Peyer's patch (tissue), 4 donors: ENCODE results near the gene ITSN1. TPM values are rescaled to one million over a fixed set of nuclear protein-coding genes. Genes with fewer than 3 reads are reported as not detected.

Experiments
- DNase-seq, 3 donors: peaks; one replicate each; pipeline ENCODE4 v3.0.0-alpha.2; 2017 to 2019
- H3K27ac ChIP-seq, 4 donors: fragments of 200-600 bp; sonication (generic); one replicate each; pipeline ENCODE4 v1.5.1; 2016 to 2019
- H3K27me3 ChIP-seq, 2 donors: fragments of 200-600 bp; sonication (generic); one replicate each; pipeline ENCODE4 v1.5.1; 2019
- H3K36me3 ChIP-seq, 3 donors: fragments of 200-600 bp; sonication (generic); one replicate each; pipeline ENCODE4 v1.5.1; 2016 to 2019
- H3K4me1 ChIP-seq, 4 donors: fragments of 200-600 bp; sonication (generic); one replicate each; pipeline ENCODE4 v1.5.1; 2016 to 2019
- H3K4me3 ChIP-seq, 4 donors: fragments of 200-600 bp; sonication (generic); 1 replicate in 3 of 4; 2 replicates in 1 of 4; pipeline ENCODE4 v1.5.1; 2016 to 2019; ENCODE audit warnings: mild to moderate bottlenecking in 1 of 4
- H3K9me3 ChIP-seq, 4 donors: fragments of 200-600 bp; sonication (generic); one replicate each; pipeline ENCODE4 v1.5.1; 2016 to 2019; ENCODE audit warnings: mild to moderate bottlenecking in 1 of 4
- POLR2A ChIP-seq, 2 donors: fragments of 450-650 bp; IDR thresholded peaks; one replicate each; pipeline ENCODE4 v1.5.1; 2017; ENCODE audit warnings: antibody characterized with exemption in 2 of 2, mild to moderate bottlenecking in 2 of 2, moderate library complexity in 2 of 2
- total RNA-seq, 4 donors: library from RNA; depleted of rRNA; stranded (reverse); fragments of >200 nt; gene quantifications; one replicate each; pipeline ENCODE4 v1.1.0, GENCODE V29; 2016
- TF ChIP-seq, protein P1 (sequence below), 6 experiments: fragments of 450-650 bp in 4 of 6; fragments of 200-600 bp in 2 of 6; sonication (generic) in 1 of 6; IDR thresholded peaks; one replicate each; pipeline ENCODE4 v1.5.1; 2017 to 2019; ENCODE audit warnings: antibody characterized with exemption in 6 of 6, mild to moderate bottlenecking in 3 of 6, moderate library complexity in 1 of 6

The ITSN1 gene
- total RNA-seq, 4 donors from 2014 or later, result 41.0 to 56.9 (median 49.5) TPM

DNA sequence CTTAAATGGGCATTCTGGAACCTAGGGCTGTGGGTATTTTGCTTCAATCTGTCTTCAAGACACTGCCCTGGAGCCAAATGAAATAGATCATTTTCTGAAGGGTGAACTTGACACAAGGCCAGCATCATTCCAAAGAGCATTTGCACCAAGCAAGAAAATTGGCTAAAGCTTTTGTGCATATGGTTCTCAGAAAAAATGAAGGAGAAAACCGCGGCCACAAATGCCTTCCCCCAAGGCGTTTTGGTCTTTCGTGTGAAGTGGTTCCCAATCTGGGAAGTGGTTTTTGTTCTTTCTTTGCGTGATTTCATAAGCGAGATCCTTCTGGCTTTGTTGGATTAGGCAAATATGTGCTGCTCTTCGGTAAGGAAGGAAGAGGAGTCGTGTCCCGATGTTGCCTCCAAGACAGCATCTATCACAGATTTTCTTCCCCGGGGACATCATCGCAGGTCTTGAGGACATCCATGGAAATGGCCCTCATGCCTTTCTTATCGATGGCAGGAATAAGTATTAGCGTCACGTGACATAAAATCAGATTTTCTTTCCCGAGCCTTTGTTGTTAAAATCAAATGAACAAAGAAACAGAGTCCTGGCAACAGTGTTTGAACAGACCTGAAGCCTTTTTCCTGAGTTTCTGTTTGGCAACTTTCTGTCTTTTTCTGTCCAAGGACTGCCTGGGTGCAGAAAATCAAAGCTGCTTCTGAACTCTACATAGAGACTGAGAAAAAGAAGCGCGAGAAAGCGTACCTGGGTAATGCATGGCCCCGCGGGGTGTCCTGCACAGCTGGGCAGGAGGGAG lies 242.3 kb downstream of the ITSN1 start:
- DNase-seq, result no peak
- no peaks in the 10 kb centered on the region for H3K4me1 ChIP-seq
- H3K27me3 ChIP-seq, result no peaks in the 10 kb centered on the region
- H3K4me3 ChIP-seq, result no peak overlapping the region
- H3K27ac ChIP-seq, result no peak overlapping the region
- H3K36me3 ChIP-seq, result no peaks in the 10 kb centered on the region
- H3K9me3 ChIP-seq, result no peaks in the 10 kb centered on the region
- no peak for TF ChIP-seq POLR2A (IDR thresholded peaks at IDR 0.05)
- TF ChIP-seq, protein P1, sequence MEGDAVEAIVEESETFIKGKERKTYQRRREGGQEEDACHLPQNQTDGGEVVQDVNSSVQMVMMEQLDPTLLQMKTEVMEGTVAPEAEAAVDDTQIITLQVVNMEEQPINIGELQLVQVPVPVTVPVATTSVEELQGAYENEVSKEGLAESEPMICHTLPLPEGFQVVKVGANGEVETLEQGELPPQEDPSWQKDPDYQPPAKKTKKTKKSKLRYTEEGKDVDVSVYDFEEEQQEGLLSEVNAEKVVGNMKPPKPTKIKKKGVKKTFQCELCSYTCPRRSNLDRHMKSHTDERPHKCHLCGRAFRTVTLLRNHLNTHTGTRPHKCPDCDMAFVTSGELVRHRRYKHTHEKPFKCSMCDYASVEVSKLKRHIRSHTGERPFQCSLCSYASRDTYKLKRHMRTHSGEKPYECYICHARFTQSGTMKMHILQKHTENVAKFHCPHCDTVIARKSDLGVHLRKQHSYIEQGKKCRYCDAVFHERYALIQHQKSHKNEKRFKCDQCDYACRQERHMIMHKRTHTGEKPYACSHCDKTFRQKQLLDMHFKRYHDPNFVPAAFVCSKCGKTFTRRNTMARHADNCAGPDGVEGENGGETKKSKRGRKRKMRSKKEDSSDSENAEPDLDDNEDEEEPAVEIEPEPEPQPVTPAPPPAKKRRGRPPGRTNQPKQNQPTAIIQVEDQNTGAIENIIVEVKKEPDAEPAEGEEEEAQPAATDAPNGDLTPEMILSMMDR (IDR thresholded peaks at IDR 0.05), result no peak

DNA sequence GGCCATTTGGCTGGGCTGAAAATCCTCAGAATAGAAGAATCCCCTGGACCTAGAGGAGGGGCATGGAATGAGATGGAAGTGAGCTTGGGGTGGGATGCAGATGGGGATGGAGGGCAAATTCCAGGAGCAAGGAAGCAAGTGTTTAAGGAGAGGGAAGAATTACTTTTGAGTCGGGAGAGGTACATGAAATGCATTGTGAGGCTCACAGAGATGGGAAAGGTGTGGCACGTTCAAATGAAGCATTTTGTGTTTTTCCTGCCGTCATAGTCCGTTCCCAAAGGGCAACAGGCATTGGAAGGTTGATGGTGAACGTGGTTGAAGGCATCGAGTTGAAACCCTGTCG lies 242.8 kb downstream of the ITSN1 start:
- H3K9me3 ChIP-seq, result no peaks in the 10 kb centered on the region
- no peaks in the 10 kb centered on the region for H3K4me1 ChIP-seq
- no peak overlapping the region for H3K27ac ChIP-seq
- no peak overlapping the region for H3K4me3 ChIP-seq
- no peak for TF ChIP-seq POLR2A (IDR thresholded peaks at IDR 0.05)
- TF ChIP-seq, protein P1 (IDR thresholded peaks at IDR 0.05), result no peak
- H3K27me3 ChIP-seq, result no peaks in the 10 kb centered on the region
- no peaks in the 10 kb centered on the region for H3K36me3 ChIP-seq
- DNase-seq, result no peak

DNA sequence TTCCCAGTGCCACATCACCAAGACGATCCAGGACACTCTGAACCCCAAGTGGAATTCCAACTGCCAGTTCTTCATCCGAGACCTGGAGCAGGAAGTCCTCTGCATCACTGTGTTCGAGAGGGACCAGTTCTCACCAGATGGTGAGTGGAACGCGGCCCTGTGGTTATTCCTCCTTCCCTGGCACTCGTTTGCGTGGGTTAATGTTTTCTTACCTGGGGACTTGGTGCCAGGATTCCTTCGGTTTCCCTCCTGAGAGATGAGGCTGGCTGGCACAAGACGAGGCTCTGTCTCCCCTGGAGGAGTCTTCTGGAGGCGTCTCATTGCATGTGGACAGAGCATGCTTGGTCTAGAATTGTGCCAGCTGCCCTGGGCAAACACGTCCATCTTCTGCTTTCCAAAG lies 244.0 kb downstream of the ITSN1 start:
- Histone ChIP-seq H3K9me3 (no peaks in the 10 kb centered on the region), H3K4me3 (no peak overlapping the region), H3K4me1 (no peaks in the 10 kb centered on the region), H3K27ac (no peak overlapping the region), H3K27me3 (no peaks in the 10 kb centered on the region), H3K36me3 (no peaks in the 10 kb centered on the region)
- no peak for TF ChIP-seq POLR2A (IDR thresholded peaks at IDR 0.05)
- TF ChIP-seq, protein P1 (IDR thresholded peaks at IDR 0.05), result no peak
- DNase-seq, result no peak

DNA sequence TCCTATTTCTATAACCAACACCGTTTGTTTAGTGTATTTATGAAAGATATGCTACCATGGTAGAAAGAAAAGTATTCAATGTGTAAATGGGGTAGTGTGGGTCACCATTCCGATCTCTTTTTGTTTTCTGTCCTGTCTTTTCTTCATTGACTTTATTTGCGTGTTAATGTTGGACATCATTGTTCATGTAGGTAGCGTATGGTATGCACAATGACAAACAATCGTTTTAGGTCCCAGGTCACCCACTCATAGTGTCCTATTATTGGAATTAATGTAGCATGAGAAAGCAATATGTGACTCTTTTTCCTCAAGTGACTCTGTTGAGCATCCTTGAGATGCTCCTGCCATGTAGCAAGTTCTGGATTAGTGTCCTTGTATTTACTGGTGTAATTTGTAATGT lies 247.9 kb downstream of the ITSN1 start:
- no peak for DNase-seq
- no peaks in the 10 kb centered on the region for H3K9me3 ChIP-seq
- H3K4me3 ChIP-seq, result no peak overlapping the region
- peaks cover 0 to 5% (median 0%) of the 10 kb centered on the region in 4 donors for H3K4me1 ChIP-seq
- H3K36me3 ChIP-seq, result no peaks in the 10 kb centered on the region
- H3K27me3 ChIP-seq, result no peaks in the 10 kb centered on the region
- no peak overlapping the region for H3K27ac ChIP-seq
- no peak for TF ChIP-seq POLR2A (IDR thresholded peaks at IDR 0.05)
- TF ChIP-seq, protein P1 (IDR thresholded peaks at IDR 0.05), result no peak

DNA sequence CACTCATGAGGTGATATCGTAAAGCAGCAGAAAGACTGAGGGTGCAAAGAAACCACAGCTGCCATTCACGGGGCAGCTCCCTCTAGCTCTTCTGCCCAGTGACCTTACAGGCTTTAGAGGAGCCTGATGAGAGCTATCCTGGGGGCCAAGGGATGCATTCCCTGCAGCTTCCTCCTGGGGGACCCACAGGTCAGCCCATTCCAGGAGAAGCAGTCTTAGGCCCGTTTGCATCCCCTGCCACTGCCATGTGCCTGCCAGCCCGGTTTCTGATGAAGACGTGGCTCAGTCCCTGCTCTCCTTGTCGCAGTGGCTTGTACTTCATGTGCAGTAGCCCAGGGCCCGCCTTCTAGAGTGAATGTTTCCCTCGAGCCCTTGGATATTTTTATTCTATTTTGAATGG lies 250.6 kb downstream of the ITSN1 start:
- H3K27me3 ChIP-seq, result no peaks in the 10 kb centered on the region
- no peak overlapping the region for H3K4me3 ChIP-seq
- TF ChIP-seq POLR2A (IDR thresholded peaks at IDR 0.05), result no peak
- TF ChIP-seq, protein P1 (IDR thresholded peaks at IDR 0.05), result no peak
- H3K27ac ChIP-seq, result no peak overlapping the region
- H3K4me1 ChIP-seq, result peaks cover 0 to 5% (median 0%) of the 10 kb centered on the region in 4 donors
- DNase-seq, result no peak
- no peaks in the 10 kb centered on the region for H3K36me3 ChIP-seq
- no peaks in the 10 kb centered on the region for H3K9me3 ChIP-seq
